Stomach (tissue), 9 donors: ENCODE data around the gene DTNBP1. TPM values are rescaled to one million over a fixed set of nuclear protein-coding genes. Genes with fewer than 3 reads are reported as not detected.

Experiments
- DNase-seq, 2 donors: peaks; one replicate each; pipeline versions ENCODE4 v3.0.0 to v3.0.0-alpha.2; 2013 to 2019
- H3K27ac ChIP-seq, 5 donors: fragments of 200-600 bp in 4 of 5; sonication (generic) in 4 of 5; one replicate each; pipeline ENCODE4 v1.5.1; 2013 to 2019; ENCODE audit warnings: mild to moderate bottlenecking in 1 of 5, moderate library complexity in 1 of 5
- H3K27me3 ChIP-seq, 3 donors: fragments of 200-600 bp; sonication (generic); one replicate each; pipeline ENCODE4 v1.5.1; 2017 to 2019; ENCODE audit warnings: mixed run types in 1 of 3
- H3K36me3 ChIP-seq, 4 donors: fragments of 200-600 bp; sonication (generic); 1 replicate in 3 of 4; 2 replicates in 1 of 4; pipeline ENCODE4 v1.5.1; 2016 to 2019
- H3K4me1 ChIP-seq, 4 donors: fragments of 200-600 bp; sonication (generic); one replicate each; pipeline ENCODE4 v1.5.1; 2016 to 2019
- H3K4me3 ChIP-seq, 4 donors: fragments of 200-600 bp; sonication (generic) in 3 of 4; one replicate each; pipeline ENCODE4 v1.5.1; 2016 to 2019; ENCODE audit warnings: mild to moderate bottlenecking in 1 of 4
- H3K9me3 ChIP-seq, 4 donors: fragments of 200-600 bp; sonication (generic); one replicate each; pipeline ENCODE4 v1.5.1; 2016 to 2019
- EP300 ChIP-seq: sonication (generic); formaldehyde crosslinking; IDR thresholded peaks from one replicate; pipeline ENCODE4 v1.6.1; 2017; ENCODE audit warnings: antibody characterized with exemption
- POLR2A ChIP-seq, 4 donors: fragments of 450-650 bp; IDR thresholded peaks; one replicate each; pipeline ENCODE4 v1.6.1; 2016; ENCODE audit warnings: antibody characterized with exemption in 4 of 4, control low read depth in 2 of 4, mild to moderate bottlenecking in 1 of 4, moderate library complexity in 1 of 4
- POLR2AphosphoS5 ChIP-seq, 3 donors: sonication (generic); formaldehyde crosslinking; IDR thresholded peaks; one replicate each; pipeline ENCODE4 v1.6.1; 2016; ENCODE audit warnings: antibody characterized with exemption in 3 of 3
- WGBS, 5 donors: extraction: QIAGEN DNeasy Blood & Tissue Kit in 3 of 5; methylation state at CpG; one replicate each; pipeline versions ENCODE4 v1.1.5 to v1.1.7; 2013 to 2018; 5-methylcytosine and 5-hydroxymethylcytosine counted together
- intact Hi-C: fragments of 100-400 bp; cut with DNase I; formaldehyde crosslinking; loops from one replicate; pipeline ENCODE4 v1.15.1; 2023; ENCODE audit warnings: low total_unique reads
- polyA plus RNA-seq, 3 donors: library from polyadenylated mRNA; stranded (reverse); fragments of 200-250 nt; gene quantifications; one replicate each; pipeline ENCODE4 v1.2.3, GENCODE V29; 2013
- total RNA-seq, 5 donors: library from RNA; depleted of rRNA; stranded (reverse); fragments of >200 nt; gene quantifications; one replicate each; pipeline versions ENCODE4 v1.1.0 to v1.2.3, GENCODE V29; 2014 to 2016
- TF ChIP-seq, protein P1 (sequence below), 7 experiments: fragments of 450-650 bp in 4 of 7; fragments of 200-600 bp in 3 of 7; sonication (generic) in 3 of 7; IDR thresholded peaks; one replicate each; pipeline ENCODE4 v1.5.1; 2016 to 2019; ENCODE audit warnings: antibody characterized with exemption in 7 of 7, control low read depth in 2 of 7, mild to moderate bottlenecking in 1 of 7
- donor health status: healthy with polysubstance abuse.
- donor health status: Bipolar disorder and iron deficiency.
- donor health status: healthy.

DTNBP1 gene
- total and polyA plus RNA-seq, 8 donors: 4.1 to 68.7 (median 12.0) TPM

DNA sequence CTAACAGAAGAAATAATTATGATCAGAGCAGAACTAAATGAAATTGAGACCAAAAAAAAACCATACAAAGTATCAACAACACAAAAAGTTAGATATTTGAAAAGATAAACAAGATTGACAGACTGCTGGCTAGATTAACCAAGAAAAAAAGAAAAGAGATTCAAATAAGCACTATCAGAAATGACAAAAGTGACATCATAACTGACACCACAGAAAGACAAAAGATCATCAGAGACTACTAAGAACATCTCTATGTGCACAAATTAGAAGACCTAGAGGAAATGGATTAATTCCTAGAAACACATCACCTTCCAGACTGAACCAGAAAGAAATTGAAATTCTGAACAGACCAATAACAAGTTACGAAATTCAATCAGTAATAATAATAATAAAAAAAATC, 17.9 kb downstream of the DTNBP1 start:
- DNase-seq: no peak
- Histone ChIP-seq H3K27ac (no peak overlapping the region), H3K4me3 (no peak overlapping the region), H3K36me3 (peaks cover 0 to 43% (median 19%) of the 10 kb centered on the region in 4 donors), H3K27me3 (no peaks in the 10 kb centered on the region), H3K4me1 (no peaks in the 10 kb centered on the region), H3K9me3 (peaks cover 3 to 15% (median 11%) of the 10 kb centered on the region in 4 donors)
- 88 to 100% (median 100%) methylated on average over 1 of the region's 1 CpG for WGBS, 5 donors
- TF ChIP-seq POLR2AphosphoS5 (IDR thresholded peaks at IDR 0.05) (no peak), POLR2A (IDR thresholded peaks at IDR 0.05) (no peak), EP300 (no peak)
- TF ChIP-seq, protein P1, sequence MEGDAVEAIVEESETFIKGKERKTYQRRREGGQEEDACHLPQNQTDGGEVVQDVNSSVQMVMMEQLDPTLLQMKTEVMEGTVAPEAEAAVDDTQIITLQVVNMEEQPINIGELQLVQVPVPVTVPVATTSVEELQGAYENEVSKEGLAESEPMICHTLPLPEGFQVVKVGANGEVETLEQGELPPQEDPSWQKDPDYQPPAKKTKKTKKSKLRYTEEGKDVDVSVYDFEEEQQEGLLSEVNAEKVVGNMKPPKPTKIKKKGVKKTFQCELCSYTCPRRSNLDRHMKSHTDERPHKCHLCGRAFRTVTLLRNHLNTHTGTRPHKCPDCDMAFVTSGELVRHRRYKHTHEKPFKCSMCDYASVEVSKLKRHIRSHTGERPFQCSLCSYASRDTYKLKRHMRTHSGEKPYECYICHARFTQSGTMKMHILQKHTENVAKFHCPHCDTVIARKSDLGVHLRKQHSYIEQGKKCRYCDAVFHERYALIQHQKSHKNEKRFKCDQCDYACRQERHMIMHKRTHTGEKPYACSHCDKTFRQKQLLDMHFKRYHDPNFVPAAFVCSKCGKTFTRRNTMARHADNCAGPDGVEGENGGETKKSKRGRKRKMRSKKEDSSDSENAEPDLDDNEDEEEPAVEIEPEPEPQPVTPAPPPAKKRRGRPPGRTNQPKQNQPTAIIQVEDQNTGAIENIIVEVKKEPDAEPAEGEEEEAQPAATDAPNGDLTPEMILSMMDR (IDR thresholded peaks at IDR 0.05): no peak
- intact Hi-C loops: no loop called here

- TF ChIP-seq EP300 (no peak), POLR2AphosphoS5 (IDR thresholded peaks at IDR 0.05) (no peak), POLR2A (IDR thresholded peaks at IDR 0.05) (no peak)
- TF ChIP-seq, protein P1 (IDR thresholded peaks at IDR 0.05): no peak
- H3K4me3 ChIP-seq: no peak overlapping the region
- H3K36me3 ChIP-seq: peaks cover 0 to 38% (median 17%) of the 10 kb centered on the region in 4 donors
- no peaks in the 10 kb centered on the region for H3K27me3 ChIP-seq
- peaks cover 4 to 20% (median 14%) of the 10 kb centered on the region in 4 donors for H3K9me3 ChIP-seq
- intact Hi-C loops: no loop called here
- no peak for DNase-seq
- 84 to 97% (median 96%) methylated on average over 2 of the region's 2 CpGs for WGBS, 5 donors
- H3K27ac ChIP-seq: no peak overlapping the region
- H3K4me1 ChIP-seq: no peaks in the 10 kb centered on the region
Observed at GRCh38 chr6:15643542-15643941, 19.3 kb downstream of the DTNBP1 start.

- no peaks in the 10 kb centered on the region for H3K27me3 ChIP-seq
- H3K27ac ChIP-seq: no peak overlapping the region
- WGBS, 5 donors: 73 to 92% (median 83%) methylated on average over 4 of the region's 4 CpGs
- no peak for DNase-seq
- H3K4me3 ChIP-seq: no peak overlapping the region
- H3K9me3 ChIP-seq: peaks cover 8 to 26% (median 14%) of the 10 kb centered on the region in 4 donors
- TF ChIP-seq POLR2AphosphoS5 (IDR thresholded peaks at IDR 0.05): no peak
- TF ChIP-seq POLR2A (IDR thresholded peaks at IDR 0.05): no peak
- TF ChIP-seq, protein P1 (IDR thresholded peaks at IDR 0.05): no peak
- TF ChIP-seq EP300: no peak
- H3K4me1 ChIP-seq: no peaks in the 10 kb centered on the region
- peaks cover 0 to 38% (median 20%) of the 10 kb centered on the region in 4 donors for H3K36me3 ChIP-seq
- intact Hi-C loops: no loop called here
Observed at GRCh38 chr6:15642276-15642675, 20.6 kb downstream of the DTNBP1 start.

DNA sequence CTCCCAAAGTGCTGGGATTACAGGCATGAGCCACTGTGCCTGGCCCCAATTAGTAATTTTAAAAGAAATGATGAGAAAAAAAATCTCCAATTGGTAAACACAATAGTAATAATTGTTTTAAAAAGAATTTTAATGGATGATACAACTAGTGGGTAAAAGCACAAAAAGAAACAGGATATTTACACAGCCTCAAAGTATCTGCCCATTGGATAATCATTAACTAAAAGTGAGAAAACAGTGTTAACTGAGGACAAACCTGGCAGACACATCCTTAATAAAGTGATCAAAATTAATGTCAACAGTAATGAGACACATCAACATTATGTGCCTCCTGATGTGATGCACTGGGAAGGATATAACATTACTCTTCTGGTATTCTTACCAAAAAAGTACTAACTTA, 24.5 kb downstream of the DTNBP1 start:
- Histone ChIP-seq H3K27me3 (no peaks in the 10 kb centered on the region), H3K36me3 (peaks cover 0 to 47% (median 26%) of the 10 kb centered on the region in 4 donors), H3K4me1 (no peaks in the 10 kb centered on the region), H3K9me3 (peaks cover 1 to 14% (median 7%) of the 10 kb centered on the region in 4 donors), H3K27ac (no peak overlapping the region), H3K4me3 (no peak overlapping the region)
- intact Hi-C loops: no loop called here
- DNase-seq: no peak
- TF ChIP-seq POLR2AphosphoS5 (IDR thresholded peaks at IDR 0.05) (no peak), EP300 (no peak), POLR2A (IDR thresholded peaks at IDR 0.05) (no peak)
- TF ChIP-seq, protein P1 (IDR thresholded peaks at IDR 0.05): no peak
